GM12801 (cell line): Measurements from ENCODE around the gene TGFBR3L.

Source experiments
- CTCF ChIP-seq: IDR thresholded peaks from one replicate; pipeline ENCODE4 v1.5.1; 2011; ENCODE audit warnings: control low read depth; ENCODE audit not compliant: insufficient read length; ENCODE audit errors: extremely low read depth

The TGFBR3L gene

GRCh38 chr19:7869453-7869909 lies 45.1 kb upstream of the TGFBR3L start:
- no peak for TF ChIP-seq CTCF

GRCh38 chr19:7869910-7870511 lies 44.6 kb upstream of the TGFBR3L start:
- no peak for TF ChIP-seq CTCF

GRCh38 chr19:7870571-7871436 lies 43.8 kb upstream of the TGFBR3L start:
- TF ChIP-seq CTCF, result no peak

- TF ChIP-seq CTCF, result no peak
These were observed 43.0 kb upstream of the TGFBR3L start for GRCh38 chr19:7871437-7872305.

- no peak for TF ChIP-seq CTCF
These were observed 42.1 kb upstream of the TGFBR3L start for GRCh38 chr19:7872306-7873204.

GRCh38 chr19:7873304-7874075 lies 41.1 kb upstream of the TGFBR3L start:
- TF ChIP-seq CTCF, result no peak
